G401 (cell line): Measurements from ENCODE around the gene PTPRN2. TPM values are rescaled to one million over a fixed set of nuclear protein-coding genes. Genes with fewer than 3 reads are reported as not detected.
A peak's percentile ranks its signal among the peaks of the same experiment; 100 is the strongest.

Experiments
- DNase-seq: peaks from one replicate; pipeline ENCODE4 v3.0.0-alpha.2; 2015; ENCODE audit warnings: low spot score
- in situ Hi-C: cut with HindIII; loops from 2 replicates; pipeline ENCODE4 v1.10.0; 2016; ENCODE audit warnings: low sequenced_read_pairs, mixed read lengths
- total RNA-seq: library from RNA; depleted of rRNA; stranded (reverse); fragments of >200 nt; shearing (Covaris generic); gene quantifications from 2 replicates; pipeline ENCODE4 v1.2.3, GENCODE V29; 2014

Gene PTPRN2
- total RNA-seq, 1 experiment from 2014 or later, result not detected

DNA sequence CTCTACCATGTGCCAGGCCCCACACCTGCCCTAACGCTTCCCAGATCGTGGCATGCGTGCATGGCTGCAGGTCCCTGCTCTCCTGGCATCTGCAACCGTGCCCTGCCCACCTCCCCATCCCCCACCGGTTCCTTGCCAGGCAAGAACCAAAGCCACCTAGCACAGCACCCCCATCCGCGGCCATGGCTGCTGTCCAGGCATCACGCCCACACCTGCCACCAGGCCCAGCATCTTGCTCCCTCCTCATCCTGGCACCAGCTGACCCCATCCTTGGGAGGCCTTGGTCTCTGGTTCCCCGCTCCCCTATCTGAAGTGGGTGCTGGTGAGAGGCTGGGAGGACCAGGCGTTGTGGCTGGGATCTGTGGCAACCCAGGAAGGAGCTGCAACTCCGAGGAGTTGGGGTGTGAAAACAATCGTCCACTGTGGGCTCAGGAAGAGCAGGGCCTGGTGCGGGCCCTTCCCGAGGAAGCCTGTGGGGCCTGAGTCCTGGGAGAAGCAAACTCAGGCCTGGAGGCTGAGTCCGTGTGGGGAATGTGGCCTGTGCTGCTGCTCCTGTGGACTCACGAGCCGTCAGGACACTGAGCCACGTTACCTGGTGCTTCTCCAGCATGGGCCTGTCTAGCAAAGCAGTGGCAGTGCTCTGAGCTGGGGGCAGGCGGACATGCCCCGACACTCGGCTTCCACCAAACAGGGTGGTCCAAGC lies 833.8 kb downstream of the PTPRN2 start:
- in situ Hi-C loops, result no loop called here
- no peak for DNase-seq

GRCh38 chr7:157752832-157753291 lies 834.8 kb downstream of the PTPRN2 start:
- DNase-seq, result peak; percentile 8
- in situ Hi-C loops, result no loop called here

DNA sequence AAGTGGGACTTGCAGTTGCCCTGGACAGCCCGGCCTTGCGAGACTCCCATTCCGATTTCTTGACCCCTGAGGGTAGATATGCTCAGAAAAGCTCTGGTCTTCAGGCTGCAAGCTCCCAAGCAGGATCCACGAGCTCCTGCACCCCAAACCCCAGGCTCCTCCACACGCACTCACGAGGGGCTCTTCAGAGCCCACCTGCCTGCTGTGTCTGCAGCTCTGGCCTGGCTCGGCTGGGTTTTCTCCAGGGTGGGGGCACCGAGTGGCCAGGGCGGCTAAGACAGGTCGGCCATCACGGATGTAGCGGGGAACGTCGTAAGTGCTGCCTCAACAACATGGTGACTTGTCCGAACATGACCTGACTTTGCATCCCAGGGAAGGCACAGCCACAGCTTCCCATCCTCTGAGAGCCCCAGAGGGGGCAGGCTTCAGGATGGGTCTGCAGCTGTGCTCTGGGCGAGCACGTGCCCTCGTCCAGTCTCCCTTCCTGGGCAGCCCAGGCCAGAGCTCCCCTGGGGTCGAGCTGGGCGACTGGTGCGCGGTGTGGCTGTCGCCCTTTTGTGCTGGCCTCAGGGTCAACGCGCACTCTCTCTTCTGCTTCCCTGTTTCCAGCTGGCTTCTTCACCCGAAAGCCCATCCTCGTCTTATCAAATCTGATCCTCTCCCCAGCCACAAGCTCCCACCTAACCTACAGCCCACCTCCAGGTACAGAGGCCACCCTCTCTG lies 835.5 kb downstream of the PTPRN2 start:
- no peak for DNase-seq
- in situ Hi-C loops, result no loop called here

- in situ Hi-C loops, result no loop called here
- no peak for DNase-seq
Measured at GRCh38 chr7:157751406-157751805, 836.2 kb downstream of the PTPRN2 start.

- in situ Hi-C loops, result no loop called here
- peak; percentile 5 for DNase-seq
Measured at GRCh38 chr7:157750291-157750690, 837.3 kb downstream of the PTPRN2 start.

GRCh38 chr7:157745721-157746709 lies 841.6 kb downstream of the PTPRN2 start:
- in situ Hi-C loops, result no loop called here
- no peak for DNase-seq

DNA sequence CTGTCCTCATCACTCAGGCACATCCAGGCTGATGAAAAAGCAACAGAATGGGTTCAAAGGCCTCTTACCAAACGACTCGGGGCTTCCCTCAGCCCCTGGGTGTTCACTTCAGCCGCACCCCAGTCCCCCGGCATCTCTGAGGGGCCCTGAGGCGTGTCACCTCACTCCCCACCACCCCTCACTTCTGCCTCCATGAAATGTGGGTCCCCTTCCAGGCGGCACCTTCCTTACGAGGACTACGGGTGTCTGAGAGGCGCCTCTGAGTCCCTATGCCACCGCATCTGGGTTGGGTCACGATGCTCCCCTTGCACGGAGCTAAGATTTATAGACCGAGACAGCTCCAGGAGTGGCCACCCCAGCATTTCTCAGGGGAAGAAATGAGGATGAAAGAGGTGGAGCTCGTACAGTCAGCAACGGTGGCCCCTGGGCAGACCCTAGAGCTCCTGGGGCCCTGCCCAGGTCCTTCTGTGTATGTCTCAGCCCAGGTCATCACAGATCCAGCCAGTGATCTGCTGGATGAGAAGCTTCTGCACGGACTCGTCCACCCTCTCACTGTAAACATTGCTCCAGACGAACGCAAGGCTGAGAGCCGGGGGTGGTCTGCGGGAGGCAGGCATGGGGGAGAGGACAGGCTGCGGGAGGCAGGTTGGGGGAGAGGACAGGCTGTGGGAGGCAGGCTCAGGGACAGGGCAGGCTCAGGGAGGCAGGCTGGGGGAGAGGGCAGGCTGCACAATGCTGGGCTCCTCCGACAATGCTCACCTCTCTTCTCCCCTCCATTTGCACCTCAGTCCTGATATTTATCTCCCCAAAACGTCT lies 842.6 kb downstream of the PTPRN2 start:
- no peak for DNase-seq
- in situ Hi-C loops, result no loop called here

DNA sequence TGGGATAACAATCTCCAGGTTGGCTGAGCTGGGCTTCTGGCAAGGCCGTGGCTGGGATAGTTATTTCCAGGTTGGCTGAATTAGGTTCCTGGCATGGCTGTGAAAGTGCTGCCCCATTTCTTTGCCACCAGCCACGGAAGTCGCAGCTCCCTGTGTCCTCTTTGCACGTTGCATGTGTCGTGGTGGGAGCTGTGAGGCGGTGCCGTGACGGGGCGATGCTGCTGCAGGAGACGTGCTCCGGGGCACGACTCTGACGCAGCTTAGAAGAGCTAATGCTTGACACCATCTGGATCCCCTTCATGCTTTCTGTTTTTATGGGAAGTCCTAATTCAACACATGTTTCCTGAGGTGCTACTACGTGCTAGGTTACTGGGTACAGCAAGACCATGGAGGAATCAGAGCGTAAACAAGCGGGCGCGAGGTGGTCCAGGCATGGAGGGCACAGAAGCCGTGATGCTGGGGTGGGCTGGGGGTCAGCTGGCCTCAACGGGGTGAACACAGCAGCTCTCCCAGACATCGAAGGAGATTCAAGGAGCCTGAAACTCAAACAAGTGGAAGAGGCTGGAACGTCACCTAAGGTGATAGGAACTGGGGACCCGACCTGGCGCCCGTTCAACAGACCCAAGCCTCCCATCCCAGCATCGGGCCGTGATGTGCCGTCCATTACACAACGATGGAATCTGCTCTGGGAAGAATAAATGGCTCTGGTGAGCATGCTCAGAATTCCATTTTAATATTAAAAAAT lies 843.7 kb downstream of the PTPRN2 start:
- in situ Hi-C loops, result no loop called here
- no peak for DNase-seq

DNA sequence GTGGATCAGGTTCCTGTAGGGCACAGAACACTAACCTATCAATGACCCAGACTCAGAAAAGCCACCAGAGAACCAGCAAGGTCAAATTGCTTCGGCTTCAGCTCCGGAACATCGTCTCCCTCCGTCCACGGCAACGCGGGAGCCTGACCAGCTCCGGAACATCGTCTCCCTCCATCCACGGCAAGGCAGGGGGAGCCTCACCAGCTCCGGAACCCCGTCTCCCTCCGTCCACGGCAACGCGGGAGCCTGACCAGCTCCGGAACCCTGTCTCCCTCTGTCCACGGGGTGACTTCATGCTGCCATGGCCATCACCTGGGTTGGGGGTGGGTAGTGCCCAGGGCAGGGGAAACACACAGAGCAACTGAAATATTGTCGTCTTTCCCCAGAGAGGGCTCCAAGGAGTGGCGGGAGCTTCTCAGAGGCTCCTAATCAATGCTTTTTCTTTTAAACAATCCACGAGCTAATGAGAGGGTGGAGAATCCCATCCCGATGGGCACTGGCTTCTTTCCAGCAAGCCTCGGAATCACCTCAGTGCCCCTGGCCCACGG lies 847.3 kb downstream of the PTPRN2 start:
- in situ Hi-C loops, result no loop called here
- no peak for DNase-seq

GRCh38 chr7:157739650-157740049 lies 848.0 kb downstream of the PTPRN2 start:
- in situ Hi-C loops, result no loop called here
- DNase-seq, result no peak

DNA sequence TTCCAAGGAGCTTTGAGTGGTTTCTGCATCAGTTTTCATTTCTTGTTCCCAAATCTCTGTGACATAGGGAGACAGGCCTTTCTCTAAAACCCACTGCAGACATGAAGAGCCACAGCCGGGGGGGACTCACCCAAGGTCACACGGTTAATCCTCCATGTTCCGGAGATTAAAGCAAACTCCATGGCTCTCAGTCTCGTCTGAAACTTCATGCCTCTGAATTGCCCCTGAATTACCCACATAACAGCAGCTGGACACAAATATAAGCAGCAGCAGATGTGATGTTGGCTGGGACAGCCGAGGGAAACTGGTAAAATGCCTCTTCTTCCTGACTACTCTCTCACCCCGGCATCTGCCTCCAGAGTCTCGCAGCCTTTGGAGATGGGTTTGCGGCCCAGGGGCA lies 848.6 kb downstream of the PTPRN2 start:
- in situ Hi-C loops, result no loop called here
- no peak for DNase-seq

- no peak for DNase-seq
- in situ Hi-C loops, result no loop called here
Measured at GRCh38 chr7:157738066-157738460, 849.6 kb downstream of the PTPRN2 start.

DNA sequence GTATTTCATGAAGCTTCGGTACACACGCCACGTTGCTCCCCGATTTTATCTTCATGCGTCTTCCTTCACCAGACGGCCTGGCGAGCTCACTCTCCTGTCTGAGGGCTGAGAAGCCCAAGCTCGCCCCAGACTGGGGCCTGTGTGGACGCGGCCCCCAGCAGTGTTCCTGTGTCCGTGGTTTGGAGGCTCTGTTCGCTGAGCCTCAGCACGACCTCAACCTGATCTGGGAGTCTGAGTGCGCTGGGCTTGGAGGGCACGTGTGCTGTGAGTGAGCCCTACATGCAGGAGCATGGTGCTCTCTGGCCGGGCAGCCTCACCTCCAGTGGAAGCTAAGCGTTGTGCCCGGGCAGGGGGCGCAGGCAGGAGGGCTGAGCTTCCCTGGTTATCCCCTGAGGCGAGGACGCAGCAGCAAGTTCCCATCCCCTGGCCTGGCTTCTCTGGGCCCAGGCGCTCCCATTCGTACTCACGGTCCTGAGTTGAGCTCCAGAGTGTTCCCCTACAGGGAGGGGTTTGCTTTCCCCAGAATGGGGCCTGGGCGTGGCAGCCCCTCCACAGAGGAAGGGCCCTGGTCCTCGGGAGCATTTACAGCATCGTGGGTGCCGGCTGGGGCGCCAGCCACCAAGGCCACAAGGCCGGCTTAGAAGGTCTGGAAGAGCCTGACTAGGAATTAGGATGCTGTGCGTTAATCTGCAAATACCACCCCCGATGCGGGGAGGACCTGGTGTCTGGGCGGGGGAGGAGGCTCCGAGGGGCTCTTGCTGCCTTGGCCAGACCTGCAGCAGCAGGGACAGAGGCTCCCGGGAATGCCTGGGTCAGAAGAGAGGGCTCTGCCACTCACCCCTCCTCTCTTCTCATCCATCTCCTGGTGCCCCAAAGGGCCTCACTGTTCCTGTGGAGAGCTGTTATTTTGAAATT lies 850.2 kb downstream of the PTPRN2 start:
- no peak for DNase-seq
- in situ Hi-C loops, result no loop called here

- no peak for DNase-seq
- in situ Hi-C loops, result no loop called here
Measured at GRCh38 chr7:157736341-157736740, 851.3 kb downstream of the PTPRN2 start.

- in situ Hi-C loops, result no loop called here
- DNase-seq, result no peak
Measured at GRCh38 chr7:157735826-157736225, 851.8 kb downstream of the PTPRN2 start.

- in situ Hi-C loops, result no loop called here
- no peak for DNase-seq
Measured at GRCh38 chr7:157734676-157735640, 852.7 kb downstream of the PTPRN2 start.
